Neutrophil (primary cell): Measurements from ENCODE around the gene ATXN1.

Experiments
- H3K27ac ChIP-seq: fragments of 200-600 bp; sonication (generic); 2 replicates; pipeline ENCODE4 v1.5.1; 2016; ENCODE audit warnings: mild to moderate bottlenecking, moderate library complexity
- H3K27me3 ChIP-seq: fragments of 200-600 bp; sonication (generic); 2 replicates; pipeline ENCODE4 v1.6.0; 2016; ENCODE audit warnings: mild to moderate bottlenecking
- H3K36me3 ChIP-seq: fragments of 200-600 bp; sonication (generic); 2 replicates; pipeline ENCODE4 v1.5.1; 2017
- H3K4me1 ChIP-seq, 2 experiments: fragments of 200-600 bp in 1 of 2; sonication (generic) in 1 of 2; 1 replicate in 1 of 2; 2 replicates in 1 of 2; pipeline versions ENCODE4 v1.5.1 to v1.6.1; 2013 to 2016; ENCODE audit warnings: low read depth in 1 of 2, low read length in 1 of 2, mild to moderate bottlenecking in 1 of 2, moderate library complexity in 1 of 2; ENCODE audit not compliant: control insufficient read depth in 1 of 2, insufficient read depth in 1 of 2
- H3K4me3 ChIP-seq, 2 experiments: fragments of 200-600 bp in 1 of 2; sonication (generic) in 1 of 2; 1 replicate in 1 of 2; 2 replicates in 1 of 2; pipeline ENCODE4 v1.5.1; 2013 to 2016; ENCODE audit warnings: low read depth in 1 of 2, low read length in 1 of 2, mild to moderate bottlenecking in 1 of 2, moderate library complexity in 1 of 2
- H3K9me3 ChIP-seq: fragments of 200-600 bp; sonication (generic); 2 replicates; pipeline ENCODE4 v1.5.1; 2016
- TF ChIP-seq, protein P1 (sequence below): fragments of 200-600 bp; sonication (generic); IDR thresholded peaks from 2 replicates; pipeline ENCODE4 v1.5.1; 2016; ENCODE audit warnings: antibody characterized with exemption

The ATXN1 gene

DNA sequence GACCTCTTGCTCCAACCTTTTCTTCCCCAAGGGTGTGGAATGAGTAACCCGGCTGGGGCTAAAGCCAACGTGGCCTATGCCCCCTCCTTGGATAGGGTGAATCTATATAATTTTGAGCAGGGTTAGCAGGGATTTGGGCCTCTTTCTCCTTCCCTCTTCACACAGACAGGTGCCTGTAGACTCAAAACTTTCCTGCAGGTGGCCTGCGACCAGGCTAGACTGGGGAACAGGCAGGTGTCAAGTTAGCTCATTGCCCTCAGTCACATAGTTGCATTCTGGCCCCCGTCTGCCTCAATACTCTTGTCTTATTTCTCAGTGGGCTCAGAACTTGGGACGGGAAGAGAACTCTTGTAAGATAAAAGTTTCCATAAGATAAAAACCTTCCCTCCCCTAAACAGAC is 243.0 kb downstream of the ATXN1 start:
- Histone ChIP-seq H3K27ac (no peak overlapping the region), H3K27me3 (no peaks in the 10 kb centered on the region), H3K36me3 (peaks cover 44% of the 10 kb centered on the region), H3K9me3 (no peaks in the 10 kb centered on the region), H3K4me3 (no peak overlapping the region), H3K4me1 (peaks cover 13 to 24% of the 10 kb centered on the region in 2 experiments)
- TF ChIP-seq, protein P1, sequence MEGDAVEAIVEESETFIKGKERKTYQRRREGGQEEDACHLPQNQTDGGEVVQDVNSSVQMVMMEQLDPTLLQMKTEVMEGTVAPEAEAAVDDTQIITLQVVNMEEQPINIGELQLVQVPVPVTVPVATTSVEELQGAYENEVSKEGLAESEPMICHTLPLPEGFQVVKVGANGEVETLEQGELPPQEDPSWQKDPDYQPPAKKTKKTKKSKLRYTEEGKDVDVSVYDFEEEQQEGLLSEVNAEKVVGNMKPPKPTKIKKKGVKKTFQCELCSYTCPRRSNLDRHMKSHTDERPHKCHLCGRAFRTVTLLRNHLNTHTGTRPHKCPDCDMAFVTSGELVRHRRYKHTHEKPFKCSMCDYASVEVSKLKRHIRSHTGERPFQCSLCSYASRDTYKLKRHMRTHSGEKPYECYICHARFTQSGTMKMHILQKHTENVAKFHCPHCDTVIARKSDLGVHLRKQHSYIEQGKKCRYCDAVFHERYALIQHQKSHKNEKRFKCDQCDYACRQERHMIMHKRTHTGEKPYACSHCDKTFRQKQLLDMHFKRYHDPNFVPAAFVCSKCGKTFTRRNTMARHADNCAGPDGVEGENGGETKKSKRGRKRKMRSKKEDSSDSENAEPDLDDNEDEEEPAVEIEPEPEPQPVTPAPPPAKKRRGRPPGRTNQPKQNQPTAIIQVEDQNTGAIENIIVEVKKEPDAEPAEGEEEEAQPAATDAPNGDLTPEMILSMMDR: no peak

DNA sequence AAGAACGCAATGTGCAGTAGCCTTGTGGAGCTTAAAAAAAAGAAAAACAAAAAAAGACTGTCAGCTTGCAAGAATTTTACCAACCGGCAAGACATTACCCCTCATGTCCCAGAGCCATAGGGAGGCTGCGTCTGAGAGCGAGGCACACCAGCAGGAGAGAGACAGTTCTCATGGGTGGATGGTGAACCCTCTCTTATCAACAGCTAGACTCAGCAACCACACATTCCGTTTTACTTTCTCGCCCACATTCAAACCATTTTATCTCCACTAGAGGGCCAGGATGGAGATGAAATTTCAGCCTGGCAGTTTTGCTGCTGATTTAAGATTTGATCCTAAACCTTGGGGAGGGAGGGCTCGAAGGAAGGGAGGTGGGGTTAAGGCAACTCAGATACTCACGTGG is 247.0 kb downstream of the ATXN1 start:
- Histone ChIP-seq H3K27me3 (no peaks in the 10 kb centered on the region), H3K4me1 (peaks cover 16 to 39% of the 10 kb centered on the region in 2 experiments), H3K4me3 (no peak overlapping the region), H3K27ac (no peak overlapping the region), H3K36me3 (peaks cover 16% of the 10 kb centered on the region), H3K9me3 (no peaks in the 10 kb centered on the region)
- TF ChIP-seq, protein P1: no peak

DNA sequence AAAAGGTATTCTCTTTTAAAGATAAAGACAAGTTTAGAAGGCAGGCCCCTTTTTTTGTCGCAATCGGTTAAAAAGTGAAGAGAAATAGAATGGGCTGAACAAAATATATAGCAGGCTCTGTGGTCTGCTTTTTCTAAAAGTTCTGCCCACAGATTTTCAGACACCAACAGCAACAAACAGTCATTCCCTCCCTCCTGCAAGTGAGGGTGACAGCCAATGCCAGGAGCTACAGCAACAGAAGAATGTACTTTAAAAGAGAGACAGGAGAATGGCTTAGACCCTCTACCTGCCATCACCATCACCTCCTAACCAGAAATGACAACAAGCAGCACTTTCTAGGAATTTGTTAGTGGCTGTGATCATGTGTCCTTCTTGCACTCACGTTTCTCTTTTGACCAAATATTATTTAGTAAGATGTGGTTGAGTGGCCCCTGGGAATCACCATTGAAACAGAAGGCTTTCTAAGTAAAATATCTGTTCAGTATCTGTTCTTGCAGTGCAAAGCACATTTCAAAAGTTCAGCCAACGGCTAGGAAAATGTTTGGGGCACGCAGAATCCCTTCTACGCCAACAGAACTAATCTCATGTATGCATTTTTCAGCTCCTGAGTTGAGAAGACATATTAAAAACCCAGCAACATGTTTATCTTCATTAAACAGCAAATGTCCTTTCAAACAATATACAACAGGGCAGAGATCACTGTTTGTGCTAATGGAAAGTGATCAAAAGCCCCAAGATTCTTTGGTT is 248.5 kb downstream of the ATXN1 start:
- Histone ChIP-seq H3K36me3 (peaks cover 16% of the 10 kb centered on the region), H3K4me1 (peaks cover 7 to 26% of the 10 kb centered on the region in 2 experiments), H3K9me3 (no peaks in the 10 kb centered on the region), H3K4me3 (no peak overlapping the region), H3K27ac (peak overlapping the region; percentile 57), H3K27me3 (no peaks in the 10 kb centered on the region)
- TF ChIP-seq, protein P1: no peak

DNA sequence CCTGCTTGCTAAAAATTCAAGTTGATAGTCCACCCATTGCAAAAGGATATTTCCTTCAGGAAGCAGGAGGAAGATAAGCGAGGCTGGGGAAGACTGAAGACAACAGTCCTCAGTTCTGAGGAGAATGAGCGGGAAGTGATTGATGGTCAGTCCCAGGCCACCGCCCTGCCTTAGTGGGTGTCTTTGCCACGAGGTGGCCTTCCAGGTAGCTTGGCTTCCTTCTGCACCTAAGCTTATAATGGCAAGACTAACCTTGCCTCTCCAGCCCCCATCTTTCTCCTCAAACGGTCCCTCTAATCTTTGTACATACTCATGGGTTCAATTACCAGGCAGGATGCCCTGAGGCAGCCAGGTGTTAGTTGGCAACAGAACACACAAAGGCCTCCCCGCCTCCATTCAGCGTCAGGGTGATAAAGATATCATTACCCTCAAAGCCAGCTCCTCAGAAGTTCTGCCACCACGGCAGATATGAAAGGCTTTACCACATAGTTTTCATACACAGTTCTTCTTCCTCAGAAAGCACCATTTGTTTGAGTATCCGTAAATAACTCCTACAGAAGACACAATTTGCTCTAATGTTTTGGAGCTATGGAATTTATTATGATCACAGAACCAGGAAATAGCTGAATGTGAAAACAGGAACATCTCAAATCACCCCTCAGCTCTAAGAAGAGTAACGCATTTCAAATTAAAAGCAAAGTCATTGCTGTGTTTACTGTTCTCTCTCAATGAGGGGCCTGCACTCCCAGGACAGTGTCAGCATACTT is 249.4 kb downstream of the ATXN1 start:
- Histone ChIP-seq H3K36me3 (peaks cover 16% of the 10 kb centered on the region), H3K9me3 (no peaks in the 10 kb centered on the region), H3K27ac (peak overlapping the region; percentile 57), H3K4me3 (no peak overlapping the region), H3K27me3 (no peaks in the 10 kb centered on the region), H3K4me1 (peaks cover 4 to 24% of the 10 kb centered on the region in 2 experiments)
- TF ChIP-seq, protein P1: no peak

DNA sequence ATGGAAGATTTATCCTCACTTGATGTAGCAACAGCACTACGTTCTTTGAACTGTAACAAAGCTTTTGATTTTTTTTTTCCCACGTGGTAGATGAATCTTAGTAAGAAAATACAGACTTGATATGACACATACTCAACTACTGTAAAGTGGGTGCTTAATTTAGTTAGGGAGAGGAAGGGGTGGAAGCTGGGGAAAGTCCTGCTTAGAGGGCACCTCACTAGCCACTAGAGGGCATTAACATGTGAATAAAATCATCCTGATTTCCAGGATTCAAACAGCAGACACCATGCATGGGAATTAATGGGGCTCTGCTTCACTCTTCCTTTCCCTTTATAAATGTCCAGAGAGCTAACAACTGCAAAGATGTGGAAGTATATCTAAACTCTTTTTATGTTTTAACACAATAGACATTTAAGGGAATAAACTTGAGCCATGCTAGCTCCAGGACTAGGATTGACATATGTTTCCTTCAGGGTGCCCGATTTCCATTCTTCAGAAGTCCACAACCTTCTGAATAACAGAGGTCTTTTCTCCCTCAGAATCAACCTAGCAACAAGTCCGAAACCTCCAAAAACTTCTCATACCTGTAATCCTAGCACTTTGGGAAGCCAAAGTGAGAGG is 250.1 kb downstream of the ATXN1 start:
- Histone ChIP-seq H3K4me1 (peaks cover 4 to 26% of the 10 kb centered on the region in 2 experiments), H3K4me3 (no peak overlapping the region), H3K9me3 (no peaks in the 10 kb centered on the region), H3K36me3 (peaks cover 15% of the 10 kb centered on the region), H3K27ac (no peak overlapping the region), H3K27me3 (no peaks in the 10 kb centered on the region)
- TF ChIP-seq, protein P1: no peak
